Inflammatory macrophage treated with lipopolysaccharide for 4 hours (primary cell): Measurements from ENCODE around the gene NDFIP1.
"Not testable (repeated sequence)": the region's sequence is repeated elsewhere in the genome, so short reads cannot be mapped to it uniquely, and the experiment has no call there.

Experiments
- DNase-seq: peaks from one replicate; pipeline ENCODE4 v3.0.0-alpha.2; 2020

NDFIP1 gene

DNA sequence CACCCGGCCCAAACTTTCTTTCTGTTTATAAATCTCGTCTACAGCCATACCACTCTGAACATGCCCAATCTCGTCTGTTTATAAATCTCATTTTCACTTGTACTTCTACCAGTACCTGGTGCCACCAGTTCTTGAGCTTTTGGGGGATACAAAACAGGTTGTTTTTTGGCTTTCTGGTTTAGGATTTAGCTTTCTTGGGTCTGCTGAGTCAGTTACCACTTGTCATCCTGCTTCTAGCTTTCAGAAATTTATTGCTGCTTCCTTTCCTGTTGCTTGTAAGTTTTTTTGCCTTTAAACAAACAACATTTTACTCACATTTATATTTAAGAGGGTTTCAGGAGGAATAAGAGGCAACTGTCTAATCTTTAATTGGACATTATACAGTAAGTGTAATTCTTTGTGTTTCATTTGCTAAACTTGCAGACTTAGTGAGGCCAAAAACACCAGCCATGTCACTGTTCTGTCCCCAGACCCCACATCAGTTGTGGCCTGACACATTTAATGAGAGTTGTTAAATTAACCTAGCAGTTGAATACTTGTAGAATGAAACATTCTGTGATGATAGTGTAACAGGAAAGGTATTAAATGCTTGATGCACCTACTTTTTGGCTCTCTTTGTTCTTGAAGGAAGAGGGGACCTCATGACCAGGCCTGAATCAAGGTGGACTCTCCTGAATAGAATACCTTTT is 11.8 kb downstream of the NDFIP1 start:
- DNase-seq: no peak

DNA sequence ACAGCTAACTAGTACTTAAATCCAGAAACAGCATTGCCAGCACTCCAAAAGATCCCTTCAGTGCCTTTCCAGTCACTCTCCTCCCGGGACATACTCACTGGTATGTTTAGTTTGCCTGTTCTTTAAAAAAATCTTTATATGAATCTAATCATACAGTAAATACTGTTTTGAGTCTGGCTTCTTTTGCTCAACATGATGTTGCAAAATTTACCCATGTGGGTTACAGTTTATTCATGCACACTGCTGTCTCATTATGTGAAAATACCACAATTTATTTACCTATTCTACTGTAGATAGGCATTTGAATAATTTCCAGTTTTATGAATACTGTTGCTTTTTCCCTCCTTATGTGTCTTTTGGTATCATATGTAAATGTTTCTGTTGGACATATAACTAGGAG is 13.5 kb downstream of the NDFIP1 start:
- no peak for DNase-seq

DNA sequence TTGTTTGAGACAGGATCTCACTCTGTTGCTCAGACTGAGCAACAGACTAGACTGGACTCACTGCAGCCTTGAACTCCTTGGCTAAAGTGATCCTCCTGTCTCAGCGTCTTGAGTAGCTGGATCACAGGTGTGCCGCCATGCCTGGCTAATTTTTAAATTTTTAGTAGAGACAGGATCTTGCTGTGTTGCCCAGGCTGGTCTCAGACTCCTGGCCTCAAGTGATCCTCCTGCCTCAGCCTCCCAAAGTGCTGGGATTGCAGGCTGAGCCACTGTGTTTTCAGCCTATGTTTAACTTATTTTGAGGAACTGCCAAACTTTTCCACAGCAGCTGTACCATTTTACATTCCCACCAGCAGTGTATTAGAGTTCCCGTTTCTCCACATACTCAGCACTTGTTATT is 16.8 kb downstream of the NDFIP1 start:
- DNase-seq: no peak

DNA sequence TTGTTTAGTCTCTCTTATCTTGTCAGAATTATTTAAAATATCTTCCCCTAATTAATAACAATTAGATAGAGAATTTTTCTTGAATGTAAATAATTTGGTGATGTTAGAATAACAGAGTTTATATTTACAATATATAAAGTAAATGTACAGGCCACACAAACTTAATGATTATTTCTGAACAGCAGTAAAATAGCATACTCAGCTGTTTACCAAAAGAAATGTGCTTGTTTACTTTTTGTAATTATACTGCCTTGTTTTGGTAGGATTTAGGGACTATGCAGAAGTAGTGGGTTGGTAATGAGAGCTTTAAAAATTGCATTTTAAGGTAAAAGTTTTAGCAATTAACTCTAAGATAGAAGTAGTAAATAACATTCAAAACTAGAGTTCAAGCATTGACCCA is 17.4 kb downstream of the NDFIP1 start:
- DNase-seq: no peak

DNA sequence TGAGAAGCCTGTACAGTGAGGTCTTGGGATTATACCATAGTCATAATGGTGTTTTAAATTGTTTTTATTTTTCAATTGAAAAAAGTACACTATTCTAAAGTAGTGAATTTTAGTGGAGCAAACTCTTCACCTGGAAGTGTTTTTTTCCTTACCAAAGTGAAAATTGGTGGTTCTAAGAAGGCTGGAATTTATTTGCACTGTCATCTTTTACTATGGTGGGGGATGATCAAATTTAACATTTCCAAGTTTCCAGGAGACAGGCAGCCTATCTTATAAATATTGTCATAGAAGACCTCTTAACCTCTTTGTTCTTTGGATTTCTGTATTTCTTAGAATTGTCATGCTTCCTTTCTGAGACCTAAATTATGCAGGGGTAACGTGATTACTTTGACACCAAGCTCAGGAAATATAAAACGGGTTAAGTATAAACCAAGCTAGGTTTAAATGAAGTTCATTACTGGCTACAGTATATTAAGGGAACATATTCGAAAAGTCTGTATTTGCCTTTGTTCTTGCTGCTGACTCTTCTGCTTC is 20.2 kb downstream of the NDFIP1 start:
- DNase-seq: no peak

DNA sequence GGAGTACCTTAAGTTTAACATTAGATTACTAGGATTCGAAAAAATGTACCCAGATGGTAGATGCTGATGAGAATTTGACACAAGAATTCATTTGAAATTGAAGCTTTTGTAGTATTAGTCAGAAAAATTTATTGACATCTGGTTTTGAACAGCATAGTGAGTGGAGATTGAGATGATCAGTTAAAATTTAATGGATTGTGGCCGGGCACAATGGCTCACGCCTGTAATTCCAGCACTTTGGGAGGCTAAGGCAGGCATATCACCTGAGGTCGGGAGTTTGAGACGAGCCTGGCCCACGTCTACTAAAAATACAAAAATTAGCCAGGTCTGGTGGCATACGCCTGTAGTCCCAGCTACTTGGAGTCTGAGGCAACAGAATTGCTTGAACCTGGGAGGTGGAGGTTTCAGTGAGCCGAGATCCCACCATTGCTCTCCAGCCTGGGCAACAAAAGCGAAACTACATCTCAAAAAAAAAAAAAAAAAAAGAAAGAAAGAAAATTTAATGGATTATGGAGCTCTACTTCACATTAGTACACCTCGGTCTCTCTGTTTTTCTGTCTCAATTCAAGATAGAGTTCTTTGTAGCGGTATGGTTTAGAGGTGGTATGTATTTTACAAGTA is 21.0 kb downstream of the NDFIP1 start:
- no peak for DNase-seq

DNA sequence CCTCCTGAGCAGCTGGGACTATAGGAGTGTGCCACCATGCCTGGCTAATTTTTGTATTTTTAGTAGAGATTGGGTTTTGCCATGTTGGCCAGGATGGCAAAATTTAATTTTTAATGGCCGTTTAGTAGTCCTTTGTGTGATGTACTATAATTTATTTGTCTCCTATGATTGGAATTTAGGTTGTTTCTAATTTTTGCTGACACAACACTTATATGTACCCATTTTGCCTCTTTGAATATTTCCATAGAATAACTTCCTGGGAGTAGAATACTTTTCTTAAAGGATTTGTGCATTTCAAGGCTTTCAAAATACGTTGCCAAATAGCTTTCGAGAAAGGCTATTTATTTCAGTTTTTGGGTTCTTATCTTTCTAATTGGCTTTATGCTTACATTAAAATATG is 22.8 kb downstream of the NDFIP1 start:
- DNase-seq: no peak

DNA sequence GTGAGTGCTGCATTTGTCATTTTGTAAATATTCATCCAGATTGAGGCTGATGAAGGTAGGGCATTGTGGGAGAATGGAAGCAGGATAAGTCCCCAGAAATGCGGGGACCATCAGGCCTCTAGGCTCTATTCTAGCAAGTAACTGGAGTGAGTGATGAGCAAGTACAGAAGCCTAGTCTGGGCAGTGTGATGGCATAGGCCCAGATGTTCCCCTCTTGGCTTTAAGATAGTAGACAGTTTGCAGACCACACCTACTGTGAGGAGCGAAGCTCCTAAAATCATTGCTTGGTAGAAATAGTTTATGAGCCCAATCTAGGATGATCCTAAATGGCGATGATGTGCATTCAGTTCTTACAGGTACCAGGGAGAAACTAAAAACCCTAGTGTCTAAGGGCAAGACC is 24.3 kb downstream of the NDFIP1 start:
- DNase-seq: no peak

DNA sequence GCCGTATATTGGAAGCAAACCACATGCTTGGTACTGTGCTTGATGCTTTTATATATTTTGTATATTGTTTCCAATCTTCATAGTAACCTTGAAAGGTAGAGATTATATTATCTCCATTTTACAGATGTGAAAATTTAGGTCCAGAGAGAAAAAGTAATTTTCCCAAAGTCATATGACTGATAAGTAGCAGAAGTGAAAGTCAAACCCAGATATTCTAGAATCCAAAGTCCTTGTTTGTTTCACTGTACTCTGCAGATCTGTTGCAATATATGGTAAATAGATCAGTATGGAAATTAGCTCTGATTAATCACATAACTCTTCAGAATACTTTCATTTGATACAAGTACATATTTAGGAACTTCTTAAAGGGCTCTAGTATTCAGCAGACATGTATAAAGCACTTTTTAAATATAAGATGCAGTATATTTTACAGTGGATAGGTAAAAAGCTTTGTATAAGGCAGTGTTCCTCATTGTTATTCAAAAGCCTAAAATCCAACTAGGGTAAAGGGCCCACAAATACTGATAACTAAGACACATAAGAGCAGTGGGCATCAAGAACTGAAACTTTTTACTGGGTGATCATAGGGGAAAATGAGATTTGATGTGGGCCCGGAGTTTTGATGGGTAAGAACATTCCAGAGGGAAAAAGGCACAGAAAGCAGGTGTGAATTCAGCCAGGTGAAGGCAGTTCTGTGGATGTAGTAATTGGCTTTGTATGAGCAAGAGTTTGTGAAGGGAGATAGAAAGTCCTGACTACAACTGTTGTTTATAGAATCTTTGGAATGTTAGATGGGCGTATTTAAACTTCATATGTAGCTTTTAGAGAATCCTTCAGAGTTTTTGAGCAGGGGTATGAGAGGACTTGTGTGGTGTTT is 25.0 kb downstream of the NDFIP1 start:
- peak; percentile 74 for DNase-seq

DNA sequence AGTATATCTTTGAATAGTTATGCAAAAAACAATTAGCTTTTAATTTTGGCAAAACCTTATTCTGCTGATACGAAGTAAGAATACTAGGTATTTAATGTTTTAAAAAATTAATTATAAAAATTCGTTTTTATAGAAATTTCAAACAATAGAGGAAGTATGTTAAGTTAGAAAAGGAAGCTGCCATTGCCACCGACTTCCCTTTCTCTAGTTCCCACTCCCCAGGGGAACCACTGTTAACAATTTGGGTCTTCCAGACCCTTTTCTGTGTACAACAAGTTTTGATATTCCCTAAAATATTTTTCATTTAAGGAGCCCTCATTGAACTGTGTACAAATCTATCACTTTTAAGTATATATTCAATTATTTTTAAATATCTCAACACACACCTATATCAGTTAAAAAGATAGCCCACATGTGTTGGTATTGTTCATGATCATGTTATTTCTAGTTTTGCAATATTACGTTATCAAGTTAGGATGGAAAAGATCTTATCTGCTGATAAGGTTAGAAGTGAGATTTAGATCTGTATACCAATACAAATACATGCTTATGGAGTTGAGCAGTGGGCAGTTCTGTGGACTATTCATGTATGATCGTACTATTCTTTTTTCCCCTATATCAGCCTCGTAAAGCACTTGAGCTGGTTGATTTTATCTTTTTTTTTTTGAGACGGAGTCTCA is 25.9 kb downstream of the NDFIP1 start:
- peak; percentile 27 for DNase-seq

DNA sequence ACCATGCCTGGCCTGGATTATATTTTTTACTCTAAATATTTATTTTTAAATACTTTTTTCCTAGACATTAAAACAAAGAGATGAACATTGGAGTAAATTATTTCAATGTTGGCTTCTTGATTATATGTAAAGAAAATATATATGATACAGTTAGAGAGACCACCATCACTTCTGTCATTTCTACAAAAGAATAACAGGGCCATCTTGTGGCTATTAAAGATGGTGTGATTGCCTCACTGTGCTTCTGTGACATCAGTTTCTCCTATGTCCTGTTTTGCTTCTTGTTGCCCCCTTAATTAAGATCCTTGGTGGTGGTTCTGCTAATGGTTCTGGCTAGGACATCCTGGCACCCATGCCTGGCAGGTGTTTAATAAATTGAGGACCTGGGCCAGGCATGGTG is 32.9 kb downstream of the NDFIP1 start:
- DNase-seq: no peak

DNA sequence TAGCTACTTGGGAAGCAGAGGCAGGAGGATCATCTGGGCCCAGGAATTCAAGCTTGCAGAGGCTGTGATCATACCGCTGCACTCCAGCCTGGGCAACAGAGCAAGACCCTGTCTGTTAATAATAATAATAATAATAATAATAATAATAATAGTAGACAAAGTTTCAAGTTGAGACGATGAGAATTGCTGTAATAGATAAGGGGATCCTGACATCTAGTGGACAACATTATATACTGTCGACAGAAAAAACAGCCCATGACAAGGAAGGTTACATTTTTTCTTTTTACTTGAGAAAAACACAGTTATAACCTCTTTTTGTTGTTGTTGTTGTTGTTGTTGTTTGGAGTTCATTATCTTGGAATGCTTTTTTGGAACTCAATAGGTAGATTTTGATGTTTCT is 35.3 kb downstream of the NDFIP1 start:
- DNase-seq: peak; percentile 38

DNA sequence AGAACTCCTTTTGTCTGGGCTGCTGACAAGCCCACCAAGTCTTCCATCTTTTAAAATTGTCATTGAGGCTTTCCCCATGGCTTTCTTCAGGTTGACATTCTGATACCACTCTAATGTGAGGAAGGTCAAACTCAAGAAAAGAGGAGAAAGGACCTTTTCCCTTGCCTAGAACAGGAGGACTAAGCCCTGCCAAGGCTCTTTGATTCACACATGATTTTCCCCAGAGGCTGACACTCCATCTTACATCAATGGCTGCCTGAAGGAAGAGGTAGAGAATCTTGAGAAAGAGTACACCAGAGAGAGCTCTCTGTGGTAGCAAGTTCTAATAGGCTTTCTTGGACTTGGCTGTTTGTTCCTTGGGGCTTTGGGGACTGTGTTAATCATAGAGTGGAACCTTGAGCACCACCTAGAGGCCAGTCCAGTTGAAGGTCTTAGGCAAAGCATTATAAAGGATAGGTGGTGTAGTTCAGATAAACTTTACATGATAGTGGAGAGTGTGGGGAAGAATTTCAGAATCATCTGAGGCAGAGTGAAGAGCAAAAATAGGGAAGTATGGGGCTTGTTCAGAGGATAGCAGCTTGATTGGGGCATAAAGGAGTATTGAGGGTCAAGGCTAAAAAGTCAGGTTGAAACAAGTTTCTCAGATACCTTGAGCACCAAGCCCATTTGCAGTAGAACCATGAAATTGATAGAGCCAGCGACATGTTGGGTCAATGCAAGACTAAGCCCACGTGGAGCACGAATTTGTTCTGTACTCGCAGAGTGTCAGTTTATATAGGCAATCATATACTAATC is 36.7 kb downstream of the NDFIP1 start:
- DNase-seq: peak; percentile 66

DNA sequence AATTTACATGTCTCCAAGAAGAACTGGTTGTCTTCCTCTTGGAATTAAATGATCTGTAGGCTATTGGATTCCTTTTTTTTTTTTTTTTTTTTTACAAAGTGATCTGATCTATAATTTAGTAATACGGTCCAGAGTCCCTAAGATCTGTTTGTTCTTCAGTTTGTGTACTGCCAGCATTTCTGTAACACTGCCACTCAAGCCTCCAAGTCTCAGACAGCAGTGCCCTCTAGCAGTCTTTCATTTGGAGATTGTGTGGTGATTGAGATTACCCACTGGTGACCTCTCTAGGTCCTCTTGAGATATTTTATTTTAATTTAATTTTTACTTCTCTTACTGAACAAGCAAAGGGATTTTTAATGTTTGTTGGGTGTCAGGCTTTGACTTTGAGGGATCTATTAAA is 40.8 kb downstream of the NDFIP1 start:
- no peak for DNase-seq

DNA sequence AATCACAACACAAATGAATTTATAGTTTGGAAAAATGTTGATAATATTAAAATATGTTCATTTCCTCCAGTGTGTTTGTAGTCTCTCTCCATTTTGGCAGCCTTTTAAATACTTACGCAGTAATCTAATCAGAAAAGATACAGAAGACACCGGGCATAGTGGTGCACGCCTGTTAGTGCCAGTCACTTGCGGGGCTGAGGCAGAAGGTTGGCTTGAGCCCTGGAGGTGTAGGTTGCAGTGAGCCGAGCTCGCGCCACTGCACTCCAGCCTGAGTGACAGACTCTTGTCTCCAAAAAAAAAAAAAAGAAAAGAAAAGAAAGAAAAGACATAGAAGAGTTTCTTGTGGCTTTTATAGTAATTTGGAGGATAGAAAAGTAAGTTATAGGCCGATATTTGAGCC is 41.9 kb downstream of the NDFIP1 start:
- DNase-seq: no peak

DNA sequence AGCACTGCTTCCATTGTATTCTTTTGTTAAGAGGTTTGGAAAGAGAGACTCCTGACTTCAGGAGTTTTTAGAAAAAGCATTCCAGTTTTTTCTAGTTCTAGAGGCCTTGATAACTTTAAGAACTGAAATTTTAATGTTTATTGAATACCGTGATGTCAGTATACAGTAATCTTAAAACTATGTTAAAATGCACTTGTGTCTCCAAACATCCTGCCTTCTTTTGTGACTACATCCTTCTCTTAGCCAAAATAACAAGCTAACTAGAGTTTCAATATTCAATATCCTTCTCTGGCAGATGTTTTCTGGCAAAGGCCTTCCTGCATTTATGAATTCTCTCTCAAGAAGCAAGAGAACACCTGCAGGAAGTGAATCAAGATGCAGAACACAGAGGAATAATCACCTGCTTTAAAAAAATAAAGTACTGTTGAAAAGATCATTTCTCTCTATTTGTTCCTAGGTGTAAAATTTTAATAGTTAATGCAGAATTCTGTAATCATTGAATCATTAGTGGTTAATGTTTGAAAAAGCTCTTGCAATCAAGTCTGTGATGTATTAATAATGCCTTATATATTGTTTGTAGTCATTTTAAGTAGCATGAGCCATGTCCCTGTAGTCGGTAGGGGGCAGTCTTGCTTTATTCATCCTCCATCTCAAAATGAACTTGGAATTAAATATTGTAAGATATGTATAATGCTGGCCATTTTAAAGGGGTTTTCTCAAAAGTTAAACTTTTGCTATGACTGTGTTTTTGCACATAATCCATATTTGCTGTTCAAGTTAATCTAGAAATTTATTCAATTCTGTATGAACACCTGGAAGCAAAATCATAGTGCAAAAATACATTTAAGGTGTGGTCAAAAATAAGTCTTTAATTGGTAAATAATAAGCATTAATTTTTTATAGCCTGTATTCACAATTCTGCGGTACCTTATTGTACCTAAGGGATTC is 43.1 kb downstream of the NDFIP1 start:
- DNase-seq: peak; percentile 63

DNA sequence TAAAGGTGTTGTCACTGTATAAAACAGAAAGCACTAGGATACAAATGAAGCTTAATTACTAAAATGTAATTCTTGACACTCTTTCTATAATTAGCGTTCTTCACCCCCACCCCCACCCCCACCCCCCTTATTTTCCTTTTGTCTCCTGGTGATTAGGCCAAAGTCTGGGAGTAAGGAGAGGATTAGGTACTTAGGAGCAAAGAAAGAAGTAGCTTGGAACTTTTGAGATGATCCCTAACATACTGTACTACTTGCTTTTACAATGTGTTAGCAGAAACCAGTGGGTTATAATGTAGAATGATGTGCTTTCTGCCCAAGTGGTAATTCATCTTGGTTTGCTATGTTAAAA is 43.8 kb downstream of the NDFIP1 start:
- no peak for DNase-seq

DNA sequence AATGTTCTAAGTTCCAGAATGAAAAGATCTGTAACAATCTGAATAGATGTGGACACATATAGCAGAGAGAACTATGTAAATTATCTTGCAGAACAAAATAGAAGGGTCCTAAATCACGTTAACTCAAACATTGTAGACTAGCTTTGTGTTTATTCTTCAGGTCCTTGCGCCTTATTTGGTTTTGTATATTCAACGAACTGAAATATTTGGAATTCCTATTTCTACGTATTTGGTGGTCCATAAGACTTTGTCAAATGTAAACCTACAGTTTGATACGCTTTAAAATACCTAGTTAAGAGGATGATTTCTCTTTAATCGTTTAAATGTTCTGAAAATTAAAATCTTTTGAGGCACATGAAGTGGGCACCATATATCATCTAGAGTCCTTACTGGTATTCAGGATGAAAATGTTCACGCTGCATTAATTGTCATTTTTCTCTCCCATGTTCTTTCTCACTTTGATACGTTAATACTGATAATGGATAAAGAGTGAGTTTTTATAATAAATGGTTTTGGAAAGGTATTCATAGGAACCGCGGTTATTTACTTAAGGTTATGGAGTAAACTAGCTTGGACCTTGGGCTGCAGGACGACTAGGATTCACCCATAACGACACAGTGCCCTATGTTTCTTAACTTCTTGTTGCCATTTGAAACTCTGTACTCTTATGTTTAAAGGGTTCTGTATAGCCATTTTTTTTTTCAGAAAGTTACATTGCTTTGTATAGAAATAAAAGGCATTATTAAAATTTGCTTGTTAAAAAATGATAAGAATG is 45.3 kb downstream of the NDFIP1 start:
- DNase-seq: no peak

DNA sequence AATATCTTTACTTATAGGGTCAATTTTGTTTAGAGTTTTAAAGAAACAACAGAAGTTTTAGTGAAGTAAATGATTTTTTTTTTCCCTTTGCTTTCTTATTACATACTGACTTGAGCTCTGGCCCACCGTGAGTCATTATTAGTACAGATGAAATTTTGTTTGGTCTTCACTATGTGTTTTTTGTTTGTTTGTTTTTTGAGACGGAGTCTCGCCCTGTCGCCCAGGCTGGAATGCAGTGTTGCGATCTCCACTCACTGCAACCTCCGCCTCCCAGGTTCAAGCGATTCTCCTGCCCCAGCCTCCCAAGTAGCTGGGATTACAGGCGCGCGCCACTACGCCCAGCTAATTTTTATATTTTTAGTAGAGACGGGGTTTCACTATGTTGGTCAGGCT is 45.9 kb downstream of the NDFIP1 start:
- DNase-seq: not testable (repeated sequence)

DNA sequence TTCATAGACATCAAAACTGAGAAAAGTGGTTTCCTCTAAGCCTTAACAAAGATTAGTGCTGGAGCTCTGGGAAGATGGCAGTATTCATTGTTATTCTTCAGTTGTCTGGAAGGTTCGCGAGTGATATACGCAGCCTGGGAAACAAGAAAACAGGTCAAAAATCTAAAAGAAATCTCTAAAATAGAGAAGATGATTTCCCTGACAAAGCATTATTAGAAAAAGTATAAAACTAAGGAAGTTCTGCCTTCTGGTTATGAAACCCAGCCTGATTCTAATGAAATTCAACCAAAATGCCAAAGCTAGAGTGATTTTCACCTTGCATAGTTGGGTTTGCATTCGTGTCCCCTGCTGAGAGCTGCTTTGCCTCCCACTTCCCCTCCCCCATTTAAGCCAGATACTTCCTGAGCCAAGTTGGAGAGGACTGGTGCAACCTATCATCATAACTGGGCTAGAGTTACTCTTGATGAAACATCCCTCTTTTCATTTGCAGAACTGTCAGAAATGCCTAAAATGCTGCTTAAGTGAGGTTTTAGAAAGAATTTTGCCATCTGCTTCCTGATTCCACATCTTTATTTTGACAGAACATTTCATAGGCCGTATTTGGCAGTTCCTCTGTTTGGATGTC is 48.4 kb downstream of the NDFIP1 start:
- peak; percentile 16 for DNase-seq
